ENCODE results near the gene MBD5.

- TF ChIP-seq CTCF (IDR thresholded peaks at IDR 0.05) (no peak), EP300 (IDR thresholded peaks at IDR 0.05) (no peak)
These were observed 506.8 kb downstream of the MBD5 start for GRCh38 chr2:148527488-148528340.
